Measurements from ENCODE around the gene TTC23.

GRCh38 chr15:99098991-99099390 is 150.4 kb downstream of the TTC23 start:
- TF ChIP-seq GATA2 (IDR thresholded peaks at IDR 0.05; ENCODE audit: low read depth, low read length) (no peak), GATA3 (IDR thresholded peaks at IDR 0.05; ENCODE audit: low read depth, low read length) (no peak)

Data from SH-SY5Y (cell line).